ENCODE results near the gene SEMA4B.

- TF ChIP-seq POLR2AphosphoS5 (IDR thresholded peaks at IDR 0.05; ENCODE audit: low read depth, low read length) (no peak), POLR2A (IDR thresholded peaks at IDR 0.05; ENCODE audit: low read depth, low read length) (no peak), TAF1 (IDR thresholded peaks at IDR 0.05; ENCODE audit: borderline replicate concordance, low read depth, low read length) (no peak)
Measured at GRCh38 chr15:90219421-90220141, 18.5 kb downstream of the SEMA4B start.

Measured in GM12892 (cell line).